GM15510 (cell line): Measurements from ENCODE around the gene TRNP1.

Source experiments
- POLR2A ChIP-seq: IDR thresholded peaks from 3 replicates; pipeline ENCODE4 v1.6.1; 2011; ENCODE audit warnings: borderline replicate concordance; ENCODE audit not compliant: insufficient read length; ENCODE audit errors: extremely low read depth

TRNP1 gene

GRCh38 chr1:26960625-26960966 lies 32.9 kb upstream of the TRNP1 start:
- TF ChIP-seq POLR2A: no peak

- TF ChIP-seq POLR2A: no peak
These were observed 31.7 kb upstream of the TRNP1 start for GRCh38 chr1:26961826-26962225.

- TF ChIP-seq POLR2A: no peak
These were observed 28.3 kb upstream of the TRNP1 start for GRCh38 chr1:26965213-26965612.

GRCh38 chr1:26965628-26966027 lies 27.9 kb upstream of the TRNP1 start:
- no peak for TF ChIP-seq POLR2A

- TF ChIP-seq POLR2A: no peak
These were observed 22.7 kb upstream of the TRNP1 start for GRCh38 chr1:26970810-26971209.

GRCh38 chr1:26971590-26971989 lies 21.9 kb upstream of the TRNP1 start:
- no peak for TF ChIP-seq POLR2A

GRCh38 chr1:26972390-26972789 lies 21.1 kb upstream of the TRNP1 start:
- no peak for TF ChIP-seq POLR2A

- no peak for TF ChIP-seq POLR2A
These were observed 20.7 kb upstream of the TRNP1 start for GRCh38 chr1:26972821-26973220.

- TF ChIP-seq POLR2A: no peak
These were observed 16.6 kb upstream of the TRNP1 start for GRCh38 chr1:26976621-26977510.

GRCh38 chr1:26978901-26979300 lies 14.6 kb upstream of the TRNP1 start:
- no peak for TF ChIP-seq POLR2A

GRCh38 chr1:26981146-26981846 lies 12.2 kb upstream of the TRNP1 start:
- no peak for TF ChIP-seq POLR2A

GRCh38 chr1:26983863-26984262 lies 9.6 kb upstream of the TRNP1 start:
- TF ChIP-seq POLR2A: no peak

- no peak for TF ChIP-seq POLR2A
These were observed 9.2 kb upstream of the TRNP1 start for GRCh38 chr1:26984291-26984690.

GRCh38 chr1:26986658-26987057 lies 6.8 kb upstream of the TRNP1 start:
- no peak for TF ChIP-seq POLR2A

GRCh38 chr1:26991310-26992116 lies 2.0 kb upstream of the TRNP1 start:
- no peak for TF ChIP-seq POLR2A
